Hepatocyte (in vitro differentiated cells): ENCODE measurements around the gene TBL1X. TPM values are rescaled to one million over a fixed set of nuclear protein-coding genes. Genes with fewer than 3 reads are reported as not detected.

Source experiments
- DNase-seq: peaks from one replicate; pipeline ENCODE4 v3.0.0-alpha.2; 2016; ENCODE audit warnings: low spot score
- H2AFZ ChIP-seq: fragments of 200-600 bp; sonication (generic); 2 replicates; pipeline ENCODE4 v1.6.0; 2016; ENCODE audit warnings: antibody characterized with exemption, mild to moderate bottlenecking
- H3K27ac ChIP-seq: fragments of 200-600 bp; sonication (generic); 2 replicates; pipeline ENCODE4 v1.5.1; 2016; ENCODE audit warnings: mild to moderate bottlenecking
- H3K27me3 ChIP-seq: fragments of 200-600 bp; sonication (generic); 2 replicates; pipeline ENCODE4 v1.6.1; 2016
- H3K36me3 ChIP-seq: fragments of 200-600 bp; sonication (generic); replicated peaks from 2 replicates; pipeline ENCODE4 v1.5.1; 2016; ENCODE audit warnings: low read depth; ENCODE audit not compliant: insufficient read depth
- H3K4me1 ChIP-seq: fragments of 200-600 bp; sonication (generic); 2 replicates; pipeline ENCODE4 v1.5.1; 2016; ENCODE audit warnings: mild to moderate bottlenecking, moderate library complexity; ENCODE audit not compliant: insufficient read depth
- H3K4me2 ChIP-seq: fragments of 200-600 bp; sonication (generic); 2 replicates; pipeline ENCODE4 v1.6.0; 2016
- H3K4me3 ChIP-seq: fragments of 200-600 bp; sonication (generic); 2 replicates; pipeline ENCODE4 v1.5.1; 2016; ENCODE audit warnings: mild to moderate bottlenecking
- H3K79me2 ChIP-seq: fragments of 200-600 bp; sonication (generic); 2 replicates; pipeline ENCODE4 v1.6.0; 2017; ENCODE audit warnings: mild to moderate bottlenecking
- H3K9me2 ChIP-seq: fragments of 200-600 bp; sonication (generic); replicated peaks from 2 replicates; pipeline ENCODE4 v1.6.0; 2017; ENCODE audit warnings: mild to moderate bottlenecking; ENCODE audit not compliant: insufficient read depth
- H3K9me3 ChIP-seq: fragments of 200-600 bp; sonication (generic); 2 replicates; pipeline ENCODE4 v1.5.1; 2016; ENCODE audit warnings: low read depth, mild to moderate bottlenecking
- H4K20me1 ChIP-seq: fragments of 200-600 bp; sonication (generic); 2 replicates; pipeline ENCODE4 v1.6.0; 2016; ENCODE audit warnings: mild to moderate bottlenecking; ENCODE audit not compliant: insufficient read depth, poor library complexity, severe bottlenecking
- CTCF ChIP-seq: fragments of 200-600 bp; sonication (generic); IDR thresholded peaks from 2 replicates; pipeline ENCODE4 v1.5.1; 2016; ENCODE audit warnings: antibody characterized with exemption, mild to moderate bottlenecking; ENCODE audit not compliant: poor library complexity
- EZH2 ChIP-seq: fragments of 200-600 bp; sonication (generic); IDR thresholded peaks from 2 replicates; pipeline ENCODE4 v1.6.1; 2016; ENCODE audit warnings: antibody characterized with exemption, mild to moderate bottlenecking, borderline replicate concordance
- EZH2phosphoT487 ChIP-seq: fragments of 200-600 bp; sonication (generic); IDR thresholded peaks from one replicate; pipeline ENCODE4 v1.6.1; 2018; ENCODE audit warnings: antibody characterized with exemption, mild to moderate bottlenecking, low read depth, moderate library complexity; ENCODE audit not compliant: unreplicated experiment, severe bottlenecking
- WGBS: methylation state at CpG from one replicate; pipeline ENCODE4 v1.1.6; 2016; ENCODE audit warnings: low lambda C conversion rate; ENCODE audit errors: missing lambda C conversion rate; 5-methylcytosine and 5-hydroxymethylcytosine counted together
- polyA plus RNA-seq: library from polyadenylated mRNA; unstranded; fragments of >200 nt; fragmentation: Nextera tagmentation; extraction: Ambion mirVana; gene quantifications from 2 replicates; pipeline ENCODE4 v1.2.1, GENCODE V29; 2016
- total RNA-seq: library from RNA; depleted of rRNA; stranded (reverse); fragments of >200 nt; gene quantifications from 2 replicates; pipeline ENCODE4 v1.2.3, GENCODE V29; 2014

Gene TBL1X
- total and polyA plus RNA-seq, 2 experiments from 2014 or later, result 14.9 to 16.0 TPM

- H3K27me3 ChIP-seq, result no peaks in the 10 kb centered on the region
- no peaks in the 10 kb centered on the region for H3K79me2 ChIP-seq
- H3K27ac ChIP-seq, result no peak overlapping the region
- no peaks in the 10 kb centered on the region for H4K20me1 ChIP-seq
- H3K36me3 ChIP-seq, result no peaks in the 10 kb centered on the region
- no peak overlapping the region for H3K4me3 ChIP-seq
- TF ChIP-seq EZH2 (no peak), CTCF (no peak), EZH2phosphoT487 (no peak)
- no peaks in the 10 kb centered on the region for H3K9me2 ChIP-seq
- DNase-seq, result no peak
- no peak overlapping the region for H2AFZ ChIP-seq
- no peak overlapping the region for H3K4me2 ChIP-seq
- 76% methylated on average over 8 of the region's 8 CpGs for WGBS
- H3K4me1 ChIP-seq, result no peaks in the 10 kb centered on the region
- H3K9me3 ChIP-seq, result no peaks in the 10 kb centered on the region
Observed at GRCh38 chrX:9503261-9503660, 38.4 kb downstream of the TBL1X start.

GRCh38 chrX:9510366-9510765 lies 45.5 kb downstream of the TBL1X start:
- no peaks in the 10 kb centered on the region for H3K27me3 ChIP-seq
- no peak for DNase-seq
- no peak for TF ChIP-seq EZH2
- no peak for TF ChIP-seq EZH2phosphoT487
- no peak for TF ChIP-seq CTCF
- no peaks in the 10 kb centered on the region for H3K36me3 ChIP-seq
- no peak overlapping the region for H3K4me2 ChIP-seq
- no peaks in the 10 kb centered on the region for H3K9me3 ChIP-seq
- H4K20me1 ChIP-seq, result no peaks in the 10 kb centered on the region
- no peak overlapping the region for H3K27ac ChIP-seq
- H3K4me1 ChIP-seq, result no peaks in the 10 kb centered on the region
- H3K9me2 ChIP-seq, result no peaks in the 10 kb centered on the region
- H3K79me2 ChIP-seq, result peaks cover 3% of the 10 kb centered on the region
- no peak overlapping the region for H3K4me3 ChIP-seq
- 85% methylated on average over 2 of the region's 2 CpGs for WGBS
- no peak overlapping the region for H2AFZ ChIP-seq

GRCh38 chrX:9510980-9511379 lies 46.1 kb downstream of the TBL1X start:
- Histone ChIP-seq H3K27me3 (no peaks in the 10 kb centered on the region), H4K20me1 (no peaks in the 10 kb centered on the region), H3K4me2 (no peak overlapping the region), H3K27ac (no peak overlapping the region), H3K4me1 (no peaks in the 10 kb centered on the region), H2AFZ (no peak overlapping the region), H3K4me3 (no peak overlapping the region), H3K9me2 (no peaks in the 10 kb centered on the region), H3K36me3 (no peaks in the 10 kb centered on the region), H3K9me3 (no peaks in the 10 kb centered on the region), H3K79me2 (peaks cover 3% of the 10 kb centered on the region)
- TF ChIP-seq EZH2, result no peak
- TF ChIP-seq CTCF, result no peak
- no peak for DNase-seq
- WGBS, result 73% methylated on average over 3 of the region's 3 CpGs

GRCh38 chrX:9515489-9515888 lies 50.6 kb downstream of the TBL1X start:
- H3K27me3 ChIP-seq, result no peaks in the 10 kb centered on the region
- H3K4me3 ChIP-seq, result no peak overlapping the region
- H3K27ac ChIP-seq, result no peak overlapping the region
- peaks cover 8% of the 10 kb centered on the region for H3K79me2 ChIP-seq
- WGBS, result 72% methylated on average over 10 of the region's 10 CpGs
- no peaks in the 10 kb centered on the region for H3K9me2 ChIP-seq
- no peaks in the 10 kb centered on the region for H3K9me3 ChIP-seq
- no peaks in the 10 kb centered on the region for H3K36me3 ChIP-seq
- no peak overlapping the region for H2AFZ ChIP-seq
- no peak overlapping the region for H3K4me2 ChIP-seq
- H3K4me1 ChIP-seq, result no peaks in the 10 kb centered on the region
- DNase-seq, result no peak
- no peaks in the 10 kb centered on the region for H4K20me1 ChIP-seq
- TF ChIP-seq EZH2phosphoT487 (no peak), CTCF (no peak), EZH2 (no peak)
